ENCODE results near the gene ST3GAL6.
"Not testable (repeated sequence)": the region's sequence is repeated elsewhere in the genome, so short reads cannot be mapped to it uniquely, and the experiment has no call there.

The ST3GAL6 gene

GRCh38 chr3:98807561-98807960 is 44.4 kb downstream of the ST3GAL6 start:
- no peak for FAIRE-seq

- no peak for FAIRE-seq
Observed at GRCh38 chr3:98808071-98808470, 44.9 kb downstream of the ST3GAL6 start.

GRCh38 chr3:98809557-98809956 is 46.4 kb downstream of the ST3GAL6 start:
- no peak for FAIRE-seq

- no peak for FAIRE-seq
Observed at GRCh38 chr3:98811048-98811447, 47.9 kb downstream of the ST3GAL6 start.

- peak; percentile 93 for FAIRE-seq
Observed at GRCh38 chr3:98812851-98813374, 49.8 kb downstream of the ST3GAL6 start.

GRCh38 chr3:98814817-98815420 is 51.8 kb downstream of the ST3GAL6 start:
- no peak for FAIRE-seq

GRCh38 chr3:98817547-98818041 is 54.5 kb downstream of the ST3GAL6 start:
- no peak for FAIRE-seq

GRCh38 chr3:98821063-98821462 is 57.9 kb downstream of the ST3GAL6 start:
- FAIRE-seq = peak; percentile 18

GRCh38 chr3:98823791-98824190 is 60.7 kb downstream of the ST3GAL6 start:
- FAIRE-seq = no peak

- no peak for FAIRE-seq
Observed at GRCh38 chr3:98824256-98824655, 61.1 kb downstream of the ST3GAL6 start.

GRCh38 chr3:98826126-98826525 is 63.0 kb downstream of the ST3GAL6 start:
- FAIRE-seq = no peak

GRCh38 chr3:98827221-98827920 is 64.2 kb downstream of the ST3GAL6 start:
- FAIRE-seq = no peak

- FAIRE-seq = no peak
Observed at GRCh38 chr3:98829246-98829832, 66.2 kb downstream of the ST3GAL6 start.

- FAIRE-seq = not testable (repeated sequence)
Observed at GRCh38 chr3:98831060-98831459, 67.9 kb downstream of the ST3GAL6 start.

GRCh38 chr3:98839846-98840245 is 76.7 kb downstream of the ST3GAL6 start:
- FAIRE-seq = no peak

- peak; percentile 87 for FAIRE-seq
Observed at GRCh38 chr3:98843266-98843959, 80.3 kb downstream of the ST3GAL6 start.
